Panc1 (cell line): ENCODE results near the gene SLIT3. TPM values are rescaled to one million over a fixed set of nuclear protein-coding genes. Genes with fewer than 3 reads are reported as not detected.

Experiments
- ATAC-seq: fragments of 200-7000 bp; cut with Tn5 transposase; 2 replicates; pipeline ENCODE4 v1.9.1; 2020; ENCODE audit warnings: mild to moderate bottlenecking, moderate library complexity
- BruUV-seq: library from RNA; stranded (reverse); fragments of 400-500 nt; replicated peaks from 2 replicates; lab custom pipeline; 2021; lab: Mats Ljungman, UMichigan
- CTCF ChIA-PET: fragments of 300-600 bp; sonication (Branson Sonifier 250); formaldehyde crosslinking; loops from one replicate; lab custom pipeline; 2022; ENCODE audit warnings: antibody characterized with exemption; lab: Charles Lee
- POLR2A ChIA-PET: fragments of 300-600 bp; sonication (Branson Sonifier 250); formaldehyde crosslinking; loops from one replicate; lab custom pipeline; 2022; ENCODE audit warnings: antibody characterized with exemption; lab: Charles Lee
- DNase-seq: peaks from one replicate; pipeline ENCODE4 v3.0.0-alpha.2; 2010; ENCODE audit warnings: low read depth, low spot score
- H3K27ac ChIP-seq: 2 replicates; pipeline ENCODE4 v1.5.1; 2011; ENCODE audit warnings: mild to moderate bottlenecking, low read length, inconsistent platforms
- H3K27me3 ChIP-seq: fragments of 200-500 bp; sonication (Bioruptor generic); 2 replicates; pipeline ENCODE4 v1.6.0; 2014; ENCODE audit warnings: low read length, inconsistent platforms; ENCODE audit not compliant: control insufficient read depth, insufficient read depth
- H3K36me3 ChIP-seq: fragments of 200-500 bp; sonication (Bioruptor generic); 2 replicates; pipeline ENCODE4 v1.5.1; 2014; ENCODE audit warnings: inconsistent platforms, mild to moderate bottlenecking, low read length, moderate library complexity; ENCODE audit not compliant: control insufficient read depth, insufficient read depth
- H3K4me1 ChIP-seq: 2 replicates; pipeline ENCODE4 v1.5.1; 2011; ENCODE audit warnings: inconsistent platforms, mild to moderate bottlenecking, low read length, moderate library complexity; ENCODE audit not compliant: control insufficient read depth, insufficient read depth
- H3K4me3 ChIP-seq, 2 experiments: 2 replicates each; pipeline ENCODE4 v1.5.1; 2011 to 2012; ENCODE audit warnings: low read depth in 2 of 2, low read length in 2 of 2, mild to moderate bottlenecking in 2 of 2, inconsistent platforms in 1 of 2, moderate library complexity in 1 of 2
- H3K9me3 ChIP-seq: fragments of 200-500 bp; sonication (Bioruptor generic); 2 replicates; pipeline ENCODE4 v1.5.1; 2014; ENCODE audit warnings: low read depth, mild to moderate bottlenecking, inconsistent platforms, low read length, moderate library complexity; ENCODE audit not compliant: control insufficient read depth, insufficient read depth
- POLR2AphosphoS5 ChIP-seq: IDR thresholded peaks from 2 replicates; pipeline ENCODE4 v1.6.1; 2012; ENCODE audit warnings: mild to moderate bottlenecking, low read depth, low read length, moderate library complexity
- SIN3A ChIP-seq: IDR thresholded peaks from 2 replicates; pipeline ENCODE4 v1.6.1; 2012; ENCODE audit warnings: low read depth, mild to moderate bottlenecking, low read length, moderate library complexity, borderline replicate concordance; ENCODE audit not compliant: insufficient read depth
- TCF7L2 ChIP-seq: IDR thresholded peaks from 2 replicates; pipeline ENCODE4 v1.6.1; 2011; ENCODE audit warnings: mild to moderate bottlenecking, low read depth, low read length, inconsistent platforms
- in situ Hi-C: cut with HindIII; loops from 2 replicates; pipeline ENCODE4 v1.10.0; 2016; ENCODE audit warnings: low sequenced_read_pairs, low pct_unique_long_range_greater_than_20kb
- intact Hi-C: fragments of 100-400 bp; cut with micrococcal nuclease; formaldehyde crosslinking; loops from one replicate; pipeline ENCODE4 v1.10.0; 2022; ENCODE audit not compliant: unreplicated experiment
- total RNA-seq: library from RNA; stranded (reverse); gene quantifications from one replicate; pipeline ENCODE4 v1.2.1, GENCODE V29; 2021; ENCODE audit not compliant: unreplicated experiment
- TF ChIP-seq, protein P1 (sequence below): fragments of 450-650 bp; IDR thresholded peaks from 2 replicates; pipeline ENCODE4 v1.5.1; 2017; ENCODE audit warnings: mild to moderate bottlenecking
- TF ChIP-seq, protein P2 (sequence below), 2 experiments: IDR thresholded peaks; 2 replicates each; pipeline ENCODE4 v1.6.1; 2011 to 2012; ENCODE audit warnings: low read depth in 2 of 2, control low read depth in 1 of 2, low read length in 1 of 2, mild to moderate bottlenecking in 1 of 2, moderate library complexity in 1 of 2; ENCODE audit not compliant: insufficient read depth in 1 of 2

SLIT3 gene
- total RNA-seq, 1 experiment from 2014 or later = 26.4 TPM

DNA sequence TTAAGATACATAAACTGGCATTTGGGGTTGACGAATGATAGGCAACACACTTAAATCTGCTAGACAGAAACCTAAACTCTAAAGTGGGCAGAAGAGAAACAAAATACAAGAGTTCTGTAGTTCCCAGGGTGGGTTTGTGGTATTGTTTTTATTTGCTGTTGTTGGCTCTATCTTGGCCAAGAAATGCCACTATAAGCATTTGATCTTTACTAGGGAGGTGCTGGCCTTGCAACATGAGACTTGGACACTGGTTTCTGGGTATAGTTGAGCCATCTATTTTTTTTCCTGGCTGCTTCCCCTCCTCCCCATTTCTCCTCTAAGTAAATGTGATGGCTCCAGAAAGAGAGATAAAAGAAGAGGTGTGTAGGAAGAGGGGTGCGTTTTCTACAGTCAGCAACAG is 251.2 kb downstream of the SLIT3 start:
- ATAC-seq (no peak), DNase-seq (no peak)
- ChIA-PET CTCF (no interaction called here), POLR2A (interaction anchor here (0.7 kb wide), 1 partner anchor 128 kb away, joined by 3 read pairs; no protein-coding TSS in a partner anchor)
- no TSS peak for BruUV-seq
- intact Hi-C loops = no loop called here
- H3K36me3 ChIP-seq = no peaks in the 10 kb centered on the region
- H3K4me1 ChIP-seq = no peaks in the 10 kb centered on the region
- no peak overlapping the region for H3K4me3 ChIP-seq
- no peaks in the 10 kb centered on the region for H3K27me3 ChIP-seq
- in situ Hi-C loops = no loop called here
- no peaks in the 10 kb centered on the region for H3K9me3 ChIP-seq
- TF ChIP-seq TCF7L2 = no peak
- TF ChIP-seq, protein P1, sequence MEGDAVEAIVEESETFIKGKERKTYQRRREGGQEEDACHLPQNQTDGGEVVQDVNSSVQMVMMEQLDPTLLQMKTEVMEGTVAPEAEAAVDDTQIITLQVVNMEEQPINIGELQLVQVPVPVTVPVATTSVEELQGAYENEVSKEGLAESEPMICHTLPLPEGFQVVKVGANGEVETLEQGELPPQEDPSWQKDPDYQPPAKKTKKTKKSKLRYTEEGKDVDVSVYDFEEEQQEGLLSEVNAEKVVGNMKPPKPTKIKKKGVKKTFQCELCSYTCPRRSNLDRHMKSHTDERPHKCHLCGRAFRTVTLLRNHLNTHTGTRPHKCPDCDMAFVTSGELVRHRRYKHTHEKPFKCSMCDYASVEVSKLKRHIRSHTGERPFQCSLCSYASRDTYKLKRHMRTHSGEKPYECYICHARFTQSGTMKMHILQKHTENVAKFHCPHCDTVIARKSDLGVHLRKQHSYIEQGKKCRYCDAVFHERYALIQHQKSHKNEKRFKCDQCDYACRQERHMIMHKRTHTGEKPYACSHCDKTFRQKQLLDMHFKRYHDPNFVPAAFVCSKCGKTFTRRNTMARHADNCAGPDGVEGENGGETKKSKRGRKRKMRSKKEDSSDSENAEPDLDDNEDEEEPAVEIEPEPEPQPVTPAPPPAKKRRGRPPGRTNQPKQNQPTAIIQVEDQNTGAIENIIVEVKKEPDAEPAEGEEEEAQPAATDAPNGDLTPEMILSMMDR = no peak
- TF ChIP-seq POLR2AphosphoS5 = no peak
- no peak for TF ChIP-seq SIN3A
- TF ChIP-seq, protein P2, sequence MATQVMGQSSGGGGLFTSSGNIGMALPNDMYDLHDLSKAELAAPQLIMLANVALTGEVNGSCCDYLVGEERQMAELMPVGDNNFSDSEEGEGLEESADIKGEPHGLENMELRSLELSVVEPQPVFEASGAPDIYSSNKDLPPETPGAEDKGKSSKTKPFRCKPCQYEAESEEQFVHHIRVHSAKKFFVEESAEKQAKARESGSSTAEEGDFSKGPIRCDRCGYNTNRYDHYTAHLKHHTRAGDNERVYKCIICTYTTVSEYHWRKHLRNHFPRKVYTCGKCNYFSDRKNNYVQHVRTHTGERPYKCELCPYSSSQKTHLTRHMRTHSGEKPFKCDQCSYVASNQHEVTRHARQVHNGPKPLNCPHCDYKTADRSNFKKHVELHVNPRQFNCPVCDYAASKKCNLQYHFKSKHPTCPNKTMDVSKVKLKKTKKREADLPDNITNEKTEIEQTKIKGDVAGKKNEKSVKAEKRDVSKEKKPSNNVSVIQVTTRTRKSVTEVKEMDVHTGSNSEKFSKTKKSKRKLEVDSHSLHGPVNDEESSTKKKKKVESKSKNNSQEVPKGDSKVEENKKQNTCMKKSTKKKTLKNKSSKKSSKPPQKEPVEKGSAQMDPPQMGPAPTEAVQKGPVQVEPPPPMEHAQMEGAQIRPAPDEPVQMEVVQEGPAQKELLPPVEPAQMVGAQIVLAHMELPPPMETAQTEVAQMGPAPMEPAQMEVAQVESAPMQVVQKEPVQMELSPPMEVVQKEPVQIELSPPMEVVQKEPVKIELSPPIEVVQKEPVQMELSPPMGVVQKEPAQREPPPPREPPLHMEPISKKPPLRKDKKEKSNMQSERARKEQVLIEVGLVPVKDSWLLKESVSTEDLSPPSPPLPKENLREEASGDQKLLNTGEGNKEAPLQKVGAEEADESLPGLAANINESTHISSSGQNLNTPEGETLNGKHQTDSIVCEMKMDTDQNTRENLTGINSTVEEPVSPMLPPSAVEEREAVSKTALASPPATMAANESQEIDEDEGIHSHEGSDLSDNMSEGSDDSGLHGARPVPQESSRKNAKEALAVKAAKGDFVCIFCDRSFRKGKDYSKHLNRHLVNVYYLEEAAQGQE (IDR thresholded peaks at IDR 0.05; ENCODE audit: insufficient read depth in 1 of 2, low read depth in 2 of 2, low read length in 1 of 2) = no peak
- H3K27ac ChIP-seq = no peak overlapping the region

DNA sequence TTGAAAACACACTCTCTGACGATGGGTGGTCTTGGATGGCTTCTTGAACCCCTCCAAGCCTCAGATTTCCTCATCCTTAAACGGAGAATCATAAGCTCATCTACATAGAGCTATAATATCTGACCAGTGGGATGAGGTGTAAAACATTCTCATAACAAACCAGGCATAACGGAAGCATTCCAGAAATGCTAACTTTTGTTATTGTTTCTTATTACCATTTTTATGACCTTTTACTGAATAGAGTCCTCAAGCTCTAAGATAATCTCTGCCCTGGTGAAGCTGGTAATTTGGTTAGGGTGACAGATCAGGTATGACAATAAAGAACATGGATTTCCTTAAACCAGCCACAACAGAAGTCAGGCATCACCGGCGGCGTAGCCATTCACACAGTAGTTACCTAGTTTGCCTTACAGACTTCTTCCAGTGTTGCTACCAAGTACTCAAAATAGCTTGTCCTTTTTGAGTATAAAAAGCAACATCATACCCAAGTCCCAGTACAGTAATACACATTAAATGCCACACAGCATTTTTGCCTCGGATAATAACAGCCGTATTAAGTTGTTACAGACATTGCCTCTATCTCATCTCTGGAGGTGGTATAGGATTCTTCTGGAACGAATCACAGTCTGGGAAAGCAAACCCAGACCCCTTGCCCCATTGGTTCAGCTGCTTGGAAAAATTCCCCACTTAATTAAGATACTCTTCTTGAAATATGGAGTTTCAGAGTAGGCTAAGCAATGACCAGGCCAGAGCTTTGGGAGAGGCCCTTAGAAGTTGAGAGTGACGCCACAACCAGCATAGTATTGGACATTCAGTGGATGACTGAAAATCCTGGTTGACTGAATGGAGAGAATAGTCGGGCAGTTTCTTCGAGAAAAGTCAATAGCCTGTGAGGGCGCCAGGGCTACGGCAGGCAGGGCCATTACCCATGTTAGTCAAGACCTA is 252.5 kb downstream of the SLIT3 start:
- DNase-seq = no peak
- POLR2A ChIA-PET = no interaction called here
- Histone ChIP-seq H3K27ac (no peak overlapping the region), H3K36me3 (no peaks in the 10 kb centered on the region), H3K9me3 (no peaks in the 10 kb centered on the region), H3K27me3 (no peaks in the 10 kb centered on the region), H3K4me3 (no peak overlapping the region), H3K4me1 (no peaks in the 10 kb centered on the region)
- CTCF ChIA-PET = no interaction called here
- TF ChIP-seq POLR2AphosphoS5 = no peak
- TF ChIP-seq, protein P2 (IDR thresholded peaks at IDR 0.05; ENCODE audit: insufficient read depth in 1 of 2, low read depth in 2 of 2, low read length in 1 of 2) = no peak
- no peak for TF ChIP-seq SIN3A
- TF ChIP-seq, protein P1 = no peak
- no TSS peak for BruUV-seq
- ATAC-seq = no peak
- in situ Hi-C loops (no loop called here), intact Hi-C loops (no loop called here)
